K562 (cell line): Measurements from ENCODE around the gene ZNHIT2. TPM values are rescaled to one million over a fixed set of nuclear protein-coding genes. Genes with fewer than 3 reads are reported as not detected.

Source experiments
- ATAC-seq: fragments of 200-7000 bp; cut with Tn5 transposase; 3 replicates; pipeline ENCODE4 v1.9.1; 2020; ENCODE audit warnings: moderate library complexity
- BruUV-seq: library from RNA; stranded (reverse); fragments of 400-500 nt; replicated peaks from 2 replicates; lab custom pipeline; 2021; lab: Mats Ljungman, UMichigan
- CTCF ChIA-PET: fragments of 300-600 bp; formaldehyde crosslinking; extraction: SDS; loops from one replicate; lab custom pipeline; 2021; ENCODE audit warnings: low intra/inter-chr PET ratio; lab: Yijun Ruan, JAX
- POLR2A ChIA-PET: fragments of 300-600, 350-650 bp; sonication (Branson Sonifier 250); formaldehyde crosslinking; extraction: SDS; loops from one replicate; lab custom pipeline; 2021; ENCODE audit warnings: antibody characterized with exemption, inconsistent platforms; lab: Yijun Ruan, JAX
- DNase-seq, 4 experiments: peaks; one replicate each; pipeline versions ENCODE4 v3.0.0 to v3.0.0-alpha.2; 2011 to 2018; ENCODE audit warnings: low spot score in 3 of 4, mixed read lengths in 3 of 4; ENCODE audit errors: extremely low read depth in 1 of 4
- FAIRE-seq: peaks from 2 replicates; lab custom pipeline; 2011; peaks lifted over from hg19 to GRCh38; lab: Jason Lieb, UNC
- H2AFZ ChIP-seq: 2 replicates; pipeline ENCODE4 v1.6.0; 2011; ENCODE audit warnings: low read depth, low read length, control low read depth, inconsistent platforms
- H3K27ac ChIP-seq: fragments of 200-600 bp; 3 replicates; pipeline ENCODE4 v1.8.0; 2011; ENCODE audit warnings: low read depth, mild to moderate bottlenecking, control low read depth, inconsistent platforms, low read length, moderate library complexity, mixed read lengths; ENCODE audit errors: extremely low read depth
- H3K27me3 ChIP-seq, 2 experiments: fragments of 300-600 bp in 1 of 2; 2 replicates in 1 of 2; 3 replicates in 1 of 2; pipeline versions ENCODE4 v1.6.0 to v1.8.0; 2011; ENCODE audit warnings: inconsistent platforms in 2 of 2, low read length in 2 of 2, mild to moderate bottlenecking in 1 of 2, mixed read lengths in 1 of 2, moderate library complexity in 1 of 2; ENCODE audit not compliant: control insufficient read depth in 2 of 2, insufficient read depth in 2 of 2
- H3K36me3 ChIP-seq: fragments of 300-600 bp; 3 replicates; pipeline ENCODE4 v1.8.0; 2011; ENCODE audit warnings: mild to moderate bottlenecking, low read length, inconsistent platforms; ENCODE audit not compliant: control insufficient read depth, insufficient read depth
- H3K4me1 ChIP-seq, 2 experiments: fragments of 200-600 bp in 1 of 2; replicated peaks in 1 of 2; 2 replicates in 1 of 2; 3 replicates in 1 of 2; pipeline versions ENCODE4 v1.5.1 to v1.8.0; 2011; ENCODE audit warnings: inconsistent platforms in 2 of 2, low read length in 2 of 2, mild to moderate bottlenecking in 1 of 2, mixed read lengths in 1 of 2, moderate library complexity in 1 of 2; ENCODE audit not compliant: control insufficient read depth in 2 of 2, insufficient read depth in 2 of 2
- H3K4me2 ChIP-seq: 2 replicates; pipeline ENCODE4 v1.6.1; 2011; ENCODE audit warnings: low read length, control low read depth, inconsistent platforms, mixed read lengths; ENCODE audit not compliant: insufficient read depth
- H3K4me3 ChIP-seq: fragments of 200-600 bp; sonication (generic), shearing (Covaris generic); 2 replicates; pipeline ENCODE4 v1.5.1; 2016; ENCODE audit warnings: control low read depth, inconsistent platforms
- H3K79me2 ChIP-seq: fragments of 200-600 bp; 3 replicates; pipeline ENCODE4 v1.8.0; 2011; ENCODE audit warnings: low read length, inconsistent platforms; ENCODE audit not compliant: control insufficient read depth, insufficient read depth
- H3K9ac ChIP-seq, 2 experiments: 2 replicates each; pipeline versions ENCODE4 v1.6.0 to v1.6.1; 2011; ENCODE audit warnings: low read depth in 2 of 2, low read length in 2 of 2, control low read depth in 1 of 2, inconsistent platforms in 1 of 2, mild to moderate bottlenecking in 1 of 2, mixed read lengths in 1 of 2; ENCODE audit not compliant: insufficient read depth in 1 of 2
- H3K9me1 ChIP-seq: one replicate; pipeline ENCODE4 v1.6.0; 2011; ENCODE audit warnings: inconsistent platforms, mild to moderate bottlenecking, low read length, moderate library complexity; ENCODE audit not compliant: control insufficient read depth, insufficient read depth
- H3K9me3 ChIP-seq: replicated peaks from 2 replicates; pipeline ENCODE4 v1.5.1; 2011; ENCODE audit warnings: low read depth, low read length, inconsistent platforms; ENCODE audit not compliant: control insufficient read depth, insufficient read depth
- H4K20me1 ChIP-seq: replicated peaks from 2 replicates; pipeline ENCODE4 v1.6.1; 2011; ENCODE audit warnings: low read length, inconsistent platforms, mixed read lengths; ENCODE audit not compliant: control insufficient read depth, insufficient read depth
- GATAD2B ChIP-seq: fragments of 450-650 bp; IDR thresholded peaks from 2 replicates; pipeline ENCODE4 v1.6.1; 2017; ENCODE audit warnings: mild to moderate bottlenecking, borderline replicate concordance
- HDGF ChIP-seq: fragments of 450-650 bp; IDR thresholded peaks from 2 replicates; pipeline ENCODE4 v1.6.1; 2016
- HNRNPL ChIP-seq: fragments of 200-400 bp; formaldehyde crosslinking; IDR thresholded peaks from 2 replicates; pipeline ENCODE4 v1.6.1; 2017; ENCODE audit warnings: low read depth, mild to moderate bottlenecking, low read length
- KLF1 ChIP-seq: fragments of 450-650 bp; IDR thresholded peaks from 2 replicates; pipeline ENCODE4 v1.6.1; 2016; ENCODE audit warnings: missing genetic modification characterization, missing compliant biosample characterization
- SIN3A ChIP-seq, 2 experiments: fragments of 150-350 bp in 1 of 2; IDR thresholded peaks; 2 replicates each; pipeline ENCODE4 v1.6.1; 2011 to 2016; ENCODE audit warnings: borderline replicate concordance in 2 of 2, low read depth in 2 of 2, low read length in 2 of 2, mild to moderate bottlenecking in 2 of 2, moderate library complexity in 2 of 2; ENCODE audit not compliant: control insufficient read depth in 1 of 2
- TBP ChIP-seq: optimal IDR thresholded peaks from 2 replicates; pipeline ENCODE3; 2011; ENCODE audit warnings: low read depth, low read length, improper control_type of control experiment
- THRAP3 ChIP-seq: fragments of 450-650 bp; IDR thresholded peaks from 2 replicates; pipeline ENCODE4 v1.6.1; 2016; ENCODE audit warnings: mild to moderate bottlenecking, inconsistent platforms, borderline replicate concordance
- ZC3H4 ChIP-seq: sonication (generic); formaldehyde crosslinking; IDR thresholded peaks from 2 replicates; pipeline ENCODE4 v1.9.0; 2021; ENCODE audit warnings: missing genetic modification reagents, borderline replicate concordance
- ZNF436 ChIP-seq: fragments of 250-450, 450-650 bp; sonication (Bioruptor Pico); formaldehyde crosslinking; IDR thresholded peaks from 2 replicates; pipeline ENCODE4 v1.7.0; 2020; ENCODE audit warnings: mild to moderate bottlenecking
- WGBS: fragments of 100-300 bp; shearing (Covaris generic); methylation state at CpG from one replicate; pipeline ENCODE4 v1.1.6; 2016; ENCODE audit warnings: low coverage, mixed read lengths; ENCODE audit not compliant: insufficient coverage; ENCODE audit errors: missing lambda C conversion rate; 5-methylcytosine and 5-hydroxymethylcytosine counted together
- in situ Hi-C: fragments of 300-500 bp; cut with MboI; formaldehyde crosslinking; loops from 4 replicates; pipeline ENCODE4 v1.15.0; 2018; ENCODE audit warnings: inconsistent platforms, mixed read lengths
- intact Hi-C: fragments of 100-400 bp; cut with micrococcal nuclease; formaldehyde crosslinking; loops from 2 replicates; pipeline ENCODE4 v1.14.2; 2022
- polyA plus RNA-seq, 8 experiments: library from polyadenylated mRNA; depleted of rRNA in 4 of 8; stranded (reverse) in 5 of 8; unstranded in 3 of 8; fragments of >200 nt; fragmentation: Nextera tagmentation in 2 of 8; fragmentation: Illumina TruSeq in 1 of 8; extraction: Ambion mirVana in 2 of 8; extraction: Trizol in 1 of 8; gene quantifications; 2 replicates each; pipeline versions ENCODE4 v1.2.1 to v1.2.3, GENCODE V29; 2011 to 2014; ENCODE audit warnings: inconsistent platforms in 1 of 8, missing spikeins in 1 of 8
- total RNA-seq, 7 experiments: library from RNA; depleted of rRNA in 6 of 7; stranded (reverse); fragments of >200 nt in 6 of 7; fragmentation: Illumina TruSeq in 2 of 7; extraction: Trizol in 2 of 7; gene quantifications; 2 replicates each; pipeline versions ENCODE4 v1.2.1 to v1.2.3, GENCODE V29; 2011 to 2021; ENCODE audit warnings: low replicate concordance in 1 of 7
- TF ChIP-seq, protein P1 (sequence below): fragments of 250-450 bp; sonication (Bioruptor Pico); IDR thresholded peaks from 2 replicates; pipeline ENCODE4 v1.8.0; 2021; ENCODE audit warnings: mild to moderate bottlenecking, moderate library complexity
- TF ChIP-seq, protein P2 (sequence below): fragments of 250-450 bp; sonication (Bioruptor Pico); IDR thresholded peaks from 2 replicates; pipeline ENCODE4 v1.5.0; 2022; ENCODE audit warnings: mild to moderate bottlenecking
- TF ChIP-seq, protein P3 (sequence below): sonication (generic); formaldehyde crosslinking; IDR thresholded peaks from 2 replicates; pipeline ENCODE4 v1.9.0; 2022; ENCODE audit warnings: mild to moderate bottlenecking, missing genetic modification reagents
- TF ChIP-seq, protein P4 (sequence below): IDR thresholded peaks from 2 replicates; pipeline ENCODE4 v1.6.1; 2011; ENCODE audit not compliant: insufficient read length; ENCODE audit errors: extremely low read depth
- TF ChIP-seq, protein P5 (sequence below): fragments of 450-650 bp; formaldehyde crosslinking; IDR thresholded peaks from 2 replicates; pipeline ENCODE4 v1.4.0; 2020; ENCODE audit warnings: mild to moderate bottlenecking, moderate library complexity

ZNHIT2 gene
- total and polyA plus RNA-seq, 9 of the 15 experiments (the other 6 are each of a cell fraction or from before 2014, with no cell fraction given) = 0.08 to 39.0 (median 2.5) TPM

DNA sequence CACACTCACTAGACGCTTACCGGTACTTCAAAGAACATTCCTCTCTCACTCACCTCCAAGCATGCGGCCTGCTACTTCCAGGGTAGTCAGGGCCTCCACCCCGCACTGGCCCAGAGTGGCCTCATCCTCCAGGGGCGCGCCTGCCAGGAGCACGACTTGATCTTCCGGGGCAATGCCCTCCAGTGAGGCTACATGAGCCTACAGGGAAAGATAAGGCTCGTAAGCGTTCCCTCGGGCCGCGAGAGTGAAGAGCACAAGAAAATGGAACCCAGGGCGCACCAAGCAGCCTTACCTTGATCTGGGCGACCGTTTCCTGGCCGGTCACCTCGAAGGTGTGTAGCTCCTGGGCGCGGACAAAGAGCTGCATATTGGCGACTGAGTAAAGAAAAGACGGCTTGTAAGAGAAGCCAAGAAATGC is 4.0 kb upstream of the ZNHIT2 start:
- peak in 2 of 4 experiments; percentile 29 to 52 for DNase-seq
- BruUV-seq = TSS peak; percentile 65
- peak overlapping the region; percentile 98 for H3K4me3 ChIP-seq
- H3K79me2 ChIP-seq = peaks cover 67% of the 10 kb centered on the region
- POLR2A ChIA-PET = interaction anchor here (0.6 to 9.5 kb wide), 27 partner anchors 9 to 738 kb away, joined by 3 to 182 read pairs (median 3); partner anchors contain the start of genes CAPN1, MAJIN, NEAT1 and POLA2
- intact Hi-C loops = no loop called here
- peak overlapping the region; percentile 100 for H3K4me2 ChIP-seq
- H3K27me3 ChIP-seq = no peaks in the 10 kb centered on the region
- peaks cover 4% of the 10 kb centered on the region; the same call in 1 of the 2 replicates for H4K20me1 ChIP-seq
- WGBS = 2% methylated on average over 22 of the region's 22 CpGs
- ATAC-seq = peak; percentile 14
- H3K27ac ChIP-seq = peak overlapping the region; percentile 96
- no peak for FAIRE-seq
- H3K9ac ChIP-seq = peak overlapping the region; percentile 98
- peaks cover 71% of the 10 kb centered on the region for H3K36me3 ChIP-seq
- in situ Hi-C loops = no loop called here
- H3K9me1 ChIP-seq = no peaks in the 10 kb centered on the region
- H3K9me3 ChIP-seq = no peaks in the 10 kb centered on the region
- peaks cover 15 to 28% of the 10 kb centered on the region in 2 experiments; a peak in 4 of 5 replicates for H3K4me1 ChIP-seq
- CTCF ChIA-PET = interaction anchor here (0.7 kb wide), 1 partner anchor 9 kb away, joined by 3 read pairs; no protein-coding TSS in a partner anchor
- peak overlapping the region; percentile 60; the same call in 1 of the 2 replicates for H2AFZ ChIP-seq
- peak; percentile 2 to 47; a peak in 1 of 4 replicates for TF ChIP-seq SIN3A (IDR thresholded peaks at IDR 0.05; ENCODE audit: borderline replicate concordance in 2 of 2, control insufficient read depth in 1 of 2, low read depth in 2 of 2, low read length in 2 of 2)
- TF ChIP-seq THRAP3 = no peak
- TF ChIP-seq, protein P1, sequence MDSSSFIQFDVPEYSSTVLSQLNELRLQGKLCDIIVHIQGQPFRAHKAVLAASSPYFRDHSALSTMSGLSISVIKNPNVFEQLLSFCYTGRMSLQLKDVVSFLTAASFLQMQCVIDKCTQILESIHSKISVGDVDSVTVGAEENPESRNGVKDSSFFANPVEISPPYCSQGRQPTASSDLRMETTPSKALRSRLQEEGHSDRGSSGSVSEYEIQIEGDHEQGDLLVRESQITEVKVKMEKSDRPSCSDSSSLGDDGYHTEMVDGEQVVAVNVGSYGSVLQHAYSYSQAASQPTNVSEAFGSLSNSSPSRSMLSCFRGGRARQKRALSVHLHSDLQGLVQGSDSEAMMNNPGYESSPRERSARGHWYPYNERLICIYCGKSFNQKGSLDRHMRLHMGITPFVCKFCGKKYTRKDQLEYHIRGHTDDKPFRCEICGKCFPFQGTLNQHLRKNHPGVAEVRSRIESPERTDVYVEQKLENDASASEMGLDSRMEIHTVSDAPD = no peak
- TF ChIP-seq HNRNPL = no peak
- TF ChIP-seq, protein P2, sequence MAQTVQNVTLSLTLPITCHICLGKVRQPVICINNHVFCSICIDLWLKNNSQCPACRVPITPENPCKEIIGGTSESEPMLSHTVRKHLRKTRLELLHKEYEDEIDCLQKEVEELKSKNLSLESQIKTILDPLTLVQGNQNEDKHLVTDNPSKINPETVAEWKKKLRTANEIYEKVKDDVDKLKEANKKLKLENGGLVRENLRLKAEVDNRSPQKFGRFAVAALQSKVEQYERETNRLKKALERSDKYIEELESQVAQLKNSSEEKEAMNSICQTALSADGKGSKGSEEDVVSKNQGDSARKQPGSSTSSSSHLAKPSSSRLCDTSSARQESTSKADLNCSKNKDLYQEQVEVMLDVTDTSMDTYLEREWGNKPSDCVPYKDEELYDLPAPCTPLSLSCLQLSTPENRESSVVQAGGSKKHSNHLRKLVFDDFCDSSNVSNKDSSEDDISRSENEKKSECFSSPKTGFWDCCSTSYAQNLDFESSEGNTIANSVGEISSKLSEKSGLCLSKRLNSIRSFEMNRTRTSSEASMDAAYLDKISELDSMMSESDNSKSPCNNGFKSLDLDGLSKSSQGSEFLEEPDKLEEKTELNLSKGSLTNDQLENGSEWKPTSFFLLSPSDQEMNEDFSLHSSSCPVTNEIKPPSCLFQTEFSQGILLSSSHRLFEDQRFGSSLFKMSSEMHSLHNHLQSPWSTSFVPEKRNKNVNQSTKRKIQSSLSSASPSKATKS (CRISPR knock-in tag) = no peak
- TF ChIP-seq, protein P3, sequence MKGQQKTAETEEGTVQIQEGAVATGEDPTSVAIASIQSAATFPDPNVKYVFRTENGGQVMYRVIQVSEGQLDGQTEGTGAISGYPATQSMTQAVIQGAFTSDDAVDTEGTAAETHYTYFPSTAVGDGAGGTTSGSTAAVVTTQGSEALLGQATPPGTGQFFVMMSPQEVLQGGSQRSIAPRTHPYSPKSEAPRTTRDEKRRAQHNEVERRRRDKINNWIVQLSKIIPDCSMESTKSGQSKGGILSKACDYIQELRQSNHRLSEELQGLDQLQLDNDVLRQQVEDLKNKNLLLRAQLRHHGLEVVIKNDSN = peak; percentile 37; the same call in 1 of the 2 replicates
- TF ChIP-seq ZC3H4 (CRISPR knock-in tag) = peak; percentile 53; the same call in 1 of the 2 replicates
- TF ChIP-seq, protein P4, sequence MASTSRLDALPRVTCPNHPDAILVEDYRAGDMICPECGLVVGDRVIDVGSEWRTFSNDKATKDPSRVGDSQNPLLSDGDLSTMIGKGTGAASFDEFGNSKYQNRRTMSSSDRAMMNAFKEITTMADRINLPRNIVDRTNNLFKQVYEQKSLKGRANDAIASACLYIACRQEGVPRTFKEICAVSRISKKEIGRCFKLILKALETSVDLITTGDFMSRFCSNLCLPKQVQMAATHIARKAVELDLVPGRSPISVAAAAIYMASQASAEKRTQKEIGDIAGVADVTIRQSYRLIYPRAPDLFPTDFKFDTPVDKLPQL = no peak
- TF ChIP-seq GATAD2B = no peak
- TF ChIP-seq TBP = no peak
- no peak for TF ChIP-seq KLF1 (tag)
- no peak for TF ChIP-seq HDGF
- TF ChIP-seq, protein P5, sequence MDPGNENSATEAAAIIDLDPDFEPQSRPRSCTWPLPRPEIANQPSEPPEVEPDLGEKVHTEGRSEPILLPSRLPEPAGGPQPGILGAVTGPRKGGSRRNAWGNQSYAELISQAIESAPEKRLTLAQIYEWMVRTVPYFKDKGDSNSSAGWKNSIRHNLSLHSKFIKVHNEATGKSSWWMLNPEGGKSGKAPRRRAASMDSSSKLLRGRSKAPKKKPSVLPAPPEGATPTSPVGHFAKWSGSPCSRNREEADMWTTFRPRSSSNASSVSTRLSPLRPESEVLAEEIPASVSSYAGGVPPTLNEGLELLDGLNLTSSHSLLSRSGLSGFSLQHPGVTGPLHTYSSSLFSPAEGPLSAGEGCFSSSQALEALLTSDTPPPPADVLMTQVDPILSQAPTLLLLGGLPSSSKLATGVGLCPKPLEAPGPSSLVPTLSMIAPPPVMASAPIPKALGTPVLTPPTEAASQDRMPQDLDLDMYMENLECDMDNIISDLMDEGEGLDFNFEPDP (CRISPR knock-in tag) = no peak
- TF ChIP-seq ZNF436 (CRISPR knock-in tag) = no peak
